Osteocyte (in vitro differentiated cells): ENCODE measurements around the gene COL4A6. TPM values are rescaled to one million over a fixed set of nuclear protein-coding genes. Genes with fewer than 3 reads are reported as not detected.

Experiments
- DNase-seq: peaks from one replicate; pipeline ENCODE4 v3.0.0; 2021; ENCODE audit warnings: mixed read lengths; ENCODE audit not compliant: unreplicated experiment; ENCODE audit errors: extremely low spot score
- H3K27ac Mint-ChIP-seq: one replicate; pipeline ENCODE4 v1.8.0; 2021; ENCODE audit warnings: mild to moderate bottlenecking, mixed read lengths; ENCODE audit not compliant: unreplicated experiment
- H3K27me3 Mint-ChIP-seq: one replicate; pipeline ENCODE4 v1.8.0; 2021; ENCODE audit warnings: mixed read lengths; ENCODE audit not compliant: unreplicated experiment
- H3K36me3 Mint-ChIP-seq: one replicate; pipeline ENCODE4 v1.8.0; 2021; ENCODE audit warnings: mixed read lengths; ENCODE audit not compliant: unreplicated experiment
- H3K4me1 Mint-ChIP-seq: one replicate; pipeline ENCODE4 v1.8.0; 2021; ENCODE audit warnings: mixed read lengths; ENCODE audit not compliant: unreplicated experiment
- H3K4me3 Mint-ChIP-seq: one replicate; pipeline ENCODE4 v1.8.0; 2021; ENCODE audit warnings: mild to moderate bottlenecking, moderate library complexity, mixed read lengths; ENCODE audit not compliant: unreplicated experiment
- H3K9me3 Mint-ChIP-seq: one replicate; pipeline ENCODE4 v1.8.0; 2021; ENCODE audit warnings: mixed read lengths; ENCODE audit not compliant: unreplicated experiment
- total RNA-seq: library from RNA; stranded (reverse); gene quantifications from 2 replicates; pipeline ENCODE4 v1.2.1, GENCODE V29; 2021
- TF ChIP-seq, protein P1 (sequence below): fragments of 200-600 bp; sonication (generic); IDR thresholded peaks from 2 replicates; pipeline ENCODE4 v1.5.0; 2021; ENCODE audit warnings: antibody characterized with exemption, mild to moderate bottlenecking, moderate library complexity

COL4A6 gene
- total RNA-seq, 1 donor from 2014 or later = 36.2 TPM

DNA sequence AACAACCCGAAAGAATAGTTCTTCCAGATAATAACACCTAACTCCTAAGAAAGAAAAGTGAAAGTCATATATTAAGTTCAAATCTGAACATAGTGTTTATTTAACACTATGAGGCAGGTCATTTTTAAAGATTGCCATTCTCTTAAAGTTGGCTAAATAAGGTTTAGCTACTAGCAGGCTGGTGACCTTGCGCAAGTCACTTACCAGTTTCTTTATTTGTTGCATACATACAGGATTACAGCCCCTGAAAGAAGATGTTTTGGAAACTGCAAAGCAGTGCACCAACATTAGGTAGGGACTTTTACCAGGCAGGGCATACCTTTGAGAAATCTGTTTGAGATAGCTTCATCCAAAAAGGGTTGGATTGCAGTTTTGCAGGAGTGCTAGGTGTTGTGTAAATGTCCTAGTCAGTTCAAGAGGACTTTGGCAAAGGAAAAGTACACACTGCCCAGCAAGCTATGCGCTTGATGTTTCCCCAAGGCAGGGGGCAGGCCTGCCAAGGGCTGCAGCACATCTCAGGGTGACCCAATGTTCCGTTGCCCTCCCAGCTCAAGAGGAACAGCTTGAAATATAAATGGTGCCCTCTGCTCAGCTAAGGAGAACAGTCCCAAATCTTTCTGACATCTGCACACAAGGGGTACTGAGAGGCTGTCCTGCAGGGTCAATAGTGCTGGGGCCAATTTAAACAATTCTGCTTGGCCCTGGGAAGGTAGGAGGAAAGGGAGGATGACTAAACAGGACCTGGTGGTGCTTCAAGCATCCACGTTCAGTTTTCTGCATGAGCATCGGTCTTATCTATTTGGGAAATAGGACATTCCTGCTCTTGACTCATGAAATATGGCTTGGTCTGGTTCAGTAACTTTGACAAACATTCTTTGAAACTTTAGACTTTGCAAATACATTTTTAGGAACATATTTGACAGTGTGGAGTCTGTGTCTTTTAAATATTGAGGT lies 130.8 kb downstream of the COL4A6 start:
- Mint-ChIP-seq H3K36me3 (no peaks in the 10 kb centered on the region), H3K27me3 (no peaks in the 10 kb centered on the region), H3K4me3 (no peak overlapping the region), H3K4me1 (peaks cover 12% of the 10 kb centered on the region), H3K9me3 (no peaks in the 10 kb centered on the region), H3K27ac (no peak overlapping the region)
- no peak for DNase-seq
- TF ChIP-seq, protein P1, sequence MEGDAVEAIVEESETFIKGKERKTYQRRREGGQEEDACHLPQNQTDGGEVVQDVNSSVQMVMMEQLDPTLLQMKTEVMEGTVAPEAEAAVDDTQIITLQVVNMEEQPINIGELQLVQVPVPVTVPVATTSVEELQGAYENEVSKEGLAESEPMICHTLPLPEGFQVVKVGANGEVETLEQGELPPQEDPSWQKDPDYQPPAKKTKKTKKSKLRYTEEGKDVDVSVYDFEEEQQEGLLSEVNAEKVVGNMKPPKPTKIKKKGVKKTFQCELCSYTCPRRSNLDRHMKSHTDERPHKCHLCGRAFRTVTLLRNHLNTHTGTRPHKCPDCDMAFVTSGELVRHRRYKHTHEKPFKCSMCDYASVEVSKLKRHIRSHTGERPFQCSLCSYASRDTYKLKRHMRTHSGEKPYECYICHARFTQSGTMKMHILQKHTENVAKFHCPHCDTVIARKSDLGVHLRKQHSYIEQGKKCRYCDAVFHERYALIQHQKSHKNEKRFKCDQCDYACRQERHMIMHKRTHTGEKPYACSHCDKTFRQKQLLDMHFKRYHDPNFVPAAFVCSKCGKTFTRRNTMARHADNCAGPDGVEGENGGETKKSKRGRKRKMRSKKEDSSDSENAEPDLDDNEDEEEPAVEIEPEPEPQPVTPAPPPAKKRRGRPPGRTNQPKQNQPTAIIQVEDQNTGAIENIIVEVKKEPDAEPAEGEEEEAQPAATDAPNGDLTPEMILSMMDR = no peak

DNA sequence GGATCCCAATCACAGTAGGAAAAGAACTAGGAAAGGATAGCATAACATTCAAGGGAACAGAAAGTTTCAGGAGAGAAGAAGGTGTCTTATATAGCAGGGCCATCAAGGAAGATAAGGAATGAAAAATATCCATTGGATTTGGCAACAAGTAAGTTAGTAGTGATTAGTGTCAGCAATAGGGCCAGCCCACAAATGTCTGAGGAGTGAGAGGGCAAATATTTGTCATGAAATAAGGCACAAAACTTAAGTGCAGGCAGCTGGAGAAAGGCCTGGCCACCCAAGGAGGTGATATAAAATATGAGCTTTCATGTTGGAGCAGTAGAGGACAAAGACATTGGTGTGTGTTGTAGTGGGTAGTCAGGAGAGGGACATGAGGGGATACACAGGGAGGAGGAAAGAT lies 132.1 kb downstream of the COL4A6 start:
- TF ChIP-seq, protein P1 = no peak
- no peaks in the 10 kb centered on the region for H3K9me3 Mint-ChIP-seq
- peaks cover 9% of the 10 kb centered on the region for H3K4me1 Mint-ChIP-seq
- no peaks in the 10 kb centered on the region for H3K27me3 Mint-ChIP-seq
- no peak overlapping the region for H3K4me3 Mint-ChIP-seq
- H3K27ac Mint-ChIP-seq = no peak overlapping the region
- no peaks in the 10 kb centered on the region for H3K36me3 Mint-ChIP-seq
- no peak for DNase-seq

DNA sequence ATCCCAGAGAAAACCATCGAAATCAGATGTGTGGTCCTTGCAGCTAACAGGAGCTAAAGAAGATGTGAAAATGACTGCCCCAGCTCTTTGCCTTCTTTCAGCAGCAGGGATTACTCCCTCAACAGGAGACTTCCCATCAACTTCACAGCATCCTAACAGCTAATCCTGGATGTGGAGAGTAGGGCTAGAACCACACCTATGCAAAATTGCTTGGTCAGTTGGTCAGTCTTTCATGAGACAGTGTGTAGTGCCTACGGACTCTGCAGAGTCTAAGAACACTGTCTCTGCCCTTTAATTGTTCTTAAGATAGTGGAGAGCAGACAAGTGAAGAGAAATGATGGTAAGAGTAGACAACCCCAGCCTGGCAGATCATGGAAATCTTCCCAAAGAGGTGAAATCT lies 133.5 kb downstream of the COL4A6 start:
- TF ChIP-seq, protein P1 = no peak
- Mint-ChIP-seq H3K4me1 (peaks cover 12% of the 10 kb centered on the region), H3K27me3 (no peaks in the 10 kb centered on the region), H3K36me3 (no peaks in the 10 kb centered on the region), H3K27ac (no peak overlapping the region), H3K9me3 (no peaks in the 10 kb centered on the region), H3K4me3 (no peak overlapping the region)
- no peak for DNase-seq

DNA sequence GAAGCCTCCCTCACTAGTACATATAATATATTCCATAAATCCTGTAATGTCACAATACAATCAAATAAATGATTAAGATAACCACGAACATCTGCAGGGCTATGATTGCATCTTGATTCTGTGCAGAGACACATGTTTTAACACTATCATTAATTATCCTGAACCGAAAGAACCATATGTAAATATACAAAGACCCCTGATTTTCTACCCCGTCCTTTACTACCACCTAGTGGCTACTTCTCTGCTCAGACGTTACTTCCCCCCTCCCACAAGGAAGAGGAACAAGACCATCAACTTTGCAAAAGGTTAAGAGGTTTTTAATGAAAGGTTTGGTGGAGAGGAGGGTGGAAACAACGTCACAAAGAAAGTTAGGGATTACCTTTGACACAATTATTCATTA lies 134.0 kb downstream of the COL4A6 start:
- Mint-ChIP-seq H3K27ac (no peak overlapping the region), H3K4me1 (peaks cover 17% of the 10 kb centered on the region), H3K27me3 (no peaks in the 10 kb centered on the region), H3K4me3 (no peak overlapping the region), H3K36me3 (no peaks in the 10 kb centered on the region), H3K9me3 (no peaks in the 10 kb centered on the region)
- no peak for DNase-seq
- TF ChIP-seq, protein P1 = peak; percentile 51

DNA sequence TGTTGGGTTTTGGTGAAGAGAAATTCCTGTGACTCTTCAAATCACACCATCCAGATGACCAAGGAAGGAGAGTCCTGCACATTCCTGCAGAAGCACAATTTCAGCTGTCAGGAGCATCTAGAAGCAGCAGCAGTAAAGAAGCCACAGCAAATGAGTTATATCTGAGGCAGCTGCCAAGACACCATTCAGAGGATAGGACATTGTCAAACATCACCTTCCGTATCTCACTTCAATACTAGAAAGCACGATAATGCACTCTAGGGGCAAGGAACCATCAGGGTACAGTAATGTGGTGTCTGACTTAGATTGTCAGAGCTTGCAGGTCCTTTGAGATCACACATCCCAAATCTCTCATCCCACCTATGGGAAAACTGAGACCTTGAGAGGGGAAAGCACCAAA lies 134.5 kb downstream of the COL4A6 start:
- TF ChIP-seq, protein P1 = no peak
- Mint-ChIP-seq H3K36me3 (no peaks in the 10 kb centered on the region), H3K27me3 (no peaks in the 10 kb centered on the region), H3K9me3 (no peaks in the 10 kb centered on the region), H3K27ac (no peak overlapping the region), H3K4me3 (no peak overlapping the region), H3K4me1 (peaks cover 22% of the 10 kb centered on the region)
- DNase-seq = no peak
